GM18861 (cell line): ENCODE data around the gene VSTM2B.

ENCODE experiments used
- ATAC-seq: cut with Tn5 transposase; IDR thresholded peaks from one replicate; pipeline ENCODE4 v1.9.1; 2021; ENCODE audit not compliant: unreplicated experiment

VSTM2B gene

DNA sequence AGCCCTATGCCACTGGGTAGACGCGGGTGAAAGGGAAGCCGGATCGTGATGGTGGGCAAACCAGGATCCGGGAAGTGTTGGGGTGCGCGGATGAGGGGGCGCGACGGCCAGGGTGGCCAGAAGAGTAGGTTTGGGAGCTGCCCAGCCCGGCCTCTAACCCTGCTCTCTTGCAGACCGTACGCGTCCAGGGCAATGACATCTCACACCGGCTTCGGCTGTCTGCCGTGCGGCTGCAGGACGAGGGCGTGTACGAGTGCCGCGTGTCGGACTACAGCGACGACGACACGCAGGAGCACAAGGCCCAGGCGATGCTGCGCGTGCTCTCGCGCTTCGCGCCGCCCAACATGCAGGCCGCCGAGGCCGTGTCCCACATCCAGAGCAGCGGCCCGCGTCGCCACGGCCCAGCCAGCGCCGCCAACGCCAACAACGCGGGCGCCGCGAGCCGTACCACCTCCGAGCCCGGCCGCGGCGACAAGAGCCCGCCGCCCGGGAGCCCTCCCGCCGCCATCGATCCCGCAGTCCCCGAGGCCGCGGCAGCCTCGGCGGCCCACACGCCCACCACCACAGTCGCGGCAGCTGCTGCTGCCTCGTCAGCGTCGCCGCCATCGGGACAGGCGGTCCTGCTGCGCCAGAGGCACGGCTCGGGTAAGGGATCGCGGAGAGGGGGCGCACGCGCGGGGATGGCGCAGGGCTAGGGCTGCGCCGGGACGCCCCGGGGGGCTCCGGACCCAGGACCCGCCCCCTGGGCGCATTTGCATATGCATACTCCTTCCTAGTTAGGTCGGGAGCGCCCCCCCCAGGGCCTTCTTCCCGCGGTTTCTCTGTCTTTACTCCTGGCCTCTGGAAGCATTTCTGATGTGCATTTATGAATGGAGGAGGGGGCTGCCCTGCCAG, 4.1 kb downstream of the VSTM2B start:
- ATAC-seq: no peak

DNA sequence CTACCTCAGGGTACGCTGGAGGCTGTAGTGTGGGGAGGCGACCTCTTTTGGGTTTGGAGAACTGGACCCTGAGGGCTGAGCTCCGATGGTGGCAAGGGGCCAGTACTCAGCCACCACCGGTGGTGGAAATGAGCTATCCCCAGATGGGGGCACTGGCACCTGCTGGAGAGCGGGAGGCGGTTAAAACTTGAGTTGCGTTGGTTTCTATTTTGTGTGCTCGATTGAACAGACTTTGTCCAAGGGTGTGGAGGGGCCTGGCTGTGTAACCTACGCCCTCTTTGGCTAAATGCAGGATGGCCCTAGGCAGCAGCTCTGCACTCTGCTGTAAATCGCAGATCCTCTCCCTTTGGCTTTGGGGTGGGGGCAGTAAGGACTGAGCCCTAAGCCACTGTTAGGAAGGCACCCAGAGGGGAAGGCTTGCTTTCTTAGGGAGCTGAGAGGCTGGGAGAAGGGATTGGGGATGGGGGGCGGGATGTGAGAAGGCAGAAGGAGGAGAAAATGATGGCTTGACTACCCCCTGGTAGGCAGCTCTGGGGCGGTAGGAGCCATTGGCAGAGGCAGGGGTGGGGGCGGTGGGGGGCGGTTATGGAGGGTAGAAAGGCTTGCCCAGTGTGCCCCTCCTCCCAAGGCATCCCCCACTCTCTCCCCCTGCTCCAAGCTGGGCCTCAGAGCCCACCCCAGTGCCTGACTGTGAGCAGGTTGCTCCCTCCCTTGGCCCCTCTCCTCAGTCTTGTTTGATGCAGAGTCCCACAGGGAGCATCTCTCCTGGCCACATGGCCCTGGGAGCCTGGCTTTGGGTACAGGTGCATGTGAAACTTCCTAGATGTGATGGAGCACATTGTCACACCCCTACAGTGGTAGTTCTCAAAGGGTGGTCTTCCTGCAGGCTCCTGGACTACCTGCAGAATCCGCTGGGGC, 5.0 kb downstream of the VSTM2B start:
- ATAC-seq: no peak

DNA sequence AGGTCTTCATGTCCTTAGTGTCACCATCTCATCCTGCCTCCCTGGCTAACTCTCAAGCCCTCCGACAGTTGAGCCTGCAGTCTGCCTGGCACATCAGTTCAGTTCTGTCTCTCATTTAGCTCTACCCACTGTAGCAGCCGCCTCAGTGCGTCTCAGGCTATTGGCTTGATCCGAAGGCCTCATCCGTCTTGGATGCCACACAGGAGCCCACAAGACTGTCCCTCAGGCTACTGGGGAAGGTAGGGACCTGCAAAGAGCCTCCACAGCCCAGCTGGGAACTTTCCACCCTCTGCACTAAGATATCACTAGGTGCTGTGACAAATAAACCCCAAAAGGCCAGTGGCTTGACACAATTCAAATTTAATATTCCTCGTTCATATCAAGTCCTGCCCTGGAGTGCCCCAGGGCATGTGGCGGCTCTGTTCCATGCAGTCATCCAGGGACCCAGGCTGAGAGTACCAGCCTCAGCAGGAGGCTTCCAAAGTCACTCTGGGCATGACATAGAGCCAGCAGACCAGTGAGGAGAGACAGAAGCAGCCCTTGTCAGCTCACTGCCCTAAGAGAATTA, 5.7 kb downstream of the VSTM2B start:
- no peak for ATAC-seq

DNA sequence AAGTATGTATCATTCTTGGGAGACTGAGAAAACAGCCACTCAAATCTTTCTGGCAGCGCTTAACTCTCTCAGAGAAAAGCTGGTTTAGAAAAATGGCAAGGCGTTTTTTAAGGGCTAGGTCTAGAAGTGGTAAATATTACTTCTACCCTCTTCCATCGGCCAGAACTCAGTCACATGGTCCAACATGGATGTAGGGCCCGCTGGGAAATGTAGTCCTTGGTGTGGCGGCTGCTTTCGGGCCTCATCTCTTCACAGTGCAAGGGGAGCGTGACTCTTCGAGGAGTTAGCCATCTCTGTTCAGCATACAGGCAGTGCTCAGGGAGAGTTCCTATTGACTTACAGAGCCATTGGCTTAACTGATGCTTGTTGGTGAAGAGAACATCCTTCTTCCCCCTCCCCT, 6.3 kb downstream of the VSTM2B start:
- no peak for ATAC-seq

DNA sequence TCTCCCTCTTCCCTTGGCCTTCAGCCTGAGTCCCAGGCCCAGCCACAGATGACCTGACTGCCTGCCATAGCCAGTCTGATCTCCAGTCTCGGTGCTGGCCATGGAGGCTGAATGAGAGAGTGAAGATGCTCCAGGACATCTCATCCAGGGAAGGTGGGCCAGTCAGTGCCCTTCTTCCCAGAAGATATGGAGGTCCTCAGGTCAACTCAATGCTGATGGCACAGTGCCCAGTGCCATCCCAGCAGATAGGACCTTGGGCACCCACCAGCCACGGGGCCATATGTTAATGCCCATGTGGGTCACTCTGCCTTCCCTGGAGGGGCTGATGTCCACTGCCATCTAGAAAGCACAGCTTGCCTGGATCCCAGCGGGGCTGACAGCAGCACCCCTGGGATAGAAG, 7.2 kb downstream of the VSTM2B start:
- no peak for ATAC-seq

DNA sequence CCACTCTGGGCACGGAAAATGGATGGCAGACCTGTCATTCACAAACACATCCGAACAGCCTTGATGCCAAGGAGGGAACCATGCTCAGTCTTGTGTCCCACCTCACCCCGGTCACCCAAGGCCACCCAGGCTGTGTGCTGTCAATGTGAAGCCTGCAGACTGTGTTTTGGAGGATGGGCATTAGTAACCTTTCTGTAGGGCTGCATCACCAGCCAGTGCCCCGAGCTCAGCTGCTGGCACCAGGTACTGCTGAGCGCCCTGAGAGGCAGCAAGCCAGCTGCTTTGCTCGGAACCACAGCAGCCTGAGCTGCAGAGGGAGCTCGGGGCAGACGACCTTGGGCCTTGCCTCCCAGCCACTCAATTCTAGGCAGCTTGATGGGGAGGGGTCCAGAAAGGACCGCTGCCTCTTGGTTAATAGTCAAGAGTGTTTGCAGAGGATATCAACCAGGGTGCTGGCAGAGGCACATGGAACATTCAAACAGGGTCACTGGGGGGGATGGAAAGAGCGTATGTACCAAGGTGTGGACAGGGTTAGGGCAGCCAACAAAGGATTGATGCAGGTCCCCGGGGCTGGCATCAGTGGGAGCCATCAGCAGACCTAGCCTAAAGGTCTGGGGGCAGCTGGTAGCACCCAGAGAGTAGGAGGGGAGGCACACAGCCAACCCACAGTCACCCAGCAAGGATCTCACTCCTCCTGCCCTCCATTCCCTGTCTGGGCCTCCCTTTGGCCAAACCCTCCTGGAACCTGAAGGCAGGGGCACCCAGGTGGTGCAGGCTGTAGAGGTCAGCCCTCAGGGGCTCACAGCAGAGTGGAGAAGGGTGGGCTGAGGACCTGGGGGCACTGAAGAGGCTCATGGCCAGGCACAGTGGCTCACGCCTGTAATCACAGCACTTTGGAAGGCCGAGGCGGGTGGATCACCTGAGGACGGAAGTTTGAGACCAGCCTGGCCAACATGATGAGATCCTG, 8.1 kb downstream of the VSTM2B start:
- ATAC-seq: no peak

DNA sequence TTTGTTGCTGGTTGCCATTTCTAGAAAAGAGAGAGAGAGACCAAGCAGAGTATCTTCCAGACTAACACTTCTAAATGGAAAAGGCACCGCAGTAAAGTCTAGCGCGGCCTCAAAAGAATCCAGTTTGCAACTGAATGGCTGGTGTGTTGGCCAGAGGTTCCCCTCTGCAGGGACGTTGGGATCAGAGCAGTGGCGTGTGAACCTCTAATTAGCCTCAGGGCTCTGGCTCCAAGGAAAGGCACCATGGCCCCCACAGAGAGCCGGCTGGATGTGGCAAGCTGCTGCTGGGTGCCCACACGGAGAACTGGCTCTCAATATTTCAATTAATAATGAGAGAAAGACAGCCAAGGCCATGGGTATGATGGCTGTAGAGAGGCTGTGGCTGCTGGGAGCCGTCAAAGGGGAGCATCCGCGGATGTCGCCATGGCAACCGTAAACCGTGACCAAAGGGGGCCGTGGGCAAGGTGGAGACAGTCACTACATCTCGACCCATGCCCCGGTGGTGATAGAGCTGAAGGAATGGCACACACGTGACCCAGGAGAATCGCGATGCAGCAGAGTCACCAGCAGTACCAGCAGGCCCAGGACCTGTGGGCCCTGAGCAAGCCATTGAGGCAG, 9.5 kb downstream of the VSTM2B start:
- ATAC-seq: no peak

DNA sequence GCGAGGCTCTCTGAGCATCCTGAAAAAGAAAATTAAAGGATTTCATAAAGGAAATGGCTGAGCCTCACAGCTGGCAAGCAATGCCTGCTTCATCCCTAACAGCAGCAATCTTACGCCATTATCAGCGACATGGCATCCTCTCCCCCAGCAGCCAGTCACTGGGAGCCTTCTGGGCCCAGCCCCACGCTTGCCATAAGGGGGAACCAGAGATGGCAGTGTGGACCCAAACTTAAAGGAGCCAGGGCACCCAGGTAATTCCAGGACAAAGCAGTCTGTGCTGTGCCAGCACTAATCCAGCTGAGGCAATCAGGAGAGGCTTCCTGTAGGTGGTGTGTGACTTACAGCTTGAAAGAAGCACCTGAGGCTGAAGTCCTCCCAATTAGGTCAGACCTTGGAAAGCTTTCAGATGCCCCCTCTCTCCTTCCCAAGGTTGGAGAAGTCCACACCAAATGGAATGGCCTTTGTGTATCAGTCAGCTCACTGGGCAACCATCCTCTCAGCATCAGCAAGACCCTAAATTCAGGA, 10.3 kb downstream of the VSTM2B start:
- ATAC-seq: no peak

DNA sequence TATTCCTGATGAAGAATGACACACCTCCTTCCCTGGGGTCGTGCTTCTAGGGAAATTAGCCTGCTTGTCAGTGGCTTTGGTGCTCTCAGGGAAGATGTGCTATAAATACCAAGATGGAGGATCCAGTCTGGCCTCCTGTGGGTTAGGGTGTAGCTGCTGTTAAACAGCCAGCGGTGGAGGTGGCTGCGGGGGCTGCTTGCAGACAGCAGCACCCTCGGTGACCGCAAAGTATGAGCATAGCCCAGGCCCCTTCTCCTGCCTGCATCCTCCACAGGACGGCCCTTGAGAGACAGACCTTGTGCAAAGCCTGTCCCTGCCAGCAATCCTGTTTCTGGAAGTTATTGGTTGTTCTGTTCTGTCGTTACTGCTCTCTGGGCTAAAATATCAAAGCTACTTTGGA, 11.4 kb downstream of the VSTM2B start:
- ATAC-seq: no peak

DNA sequence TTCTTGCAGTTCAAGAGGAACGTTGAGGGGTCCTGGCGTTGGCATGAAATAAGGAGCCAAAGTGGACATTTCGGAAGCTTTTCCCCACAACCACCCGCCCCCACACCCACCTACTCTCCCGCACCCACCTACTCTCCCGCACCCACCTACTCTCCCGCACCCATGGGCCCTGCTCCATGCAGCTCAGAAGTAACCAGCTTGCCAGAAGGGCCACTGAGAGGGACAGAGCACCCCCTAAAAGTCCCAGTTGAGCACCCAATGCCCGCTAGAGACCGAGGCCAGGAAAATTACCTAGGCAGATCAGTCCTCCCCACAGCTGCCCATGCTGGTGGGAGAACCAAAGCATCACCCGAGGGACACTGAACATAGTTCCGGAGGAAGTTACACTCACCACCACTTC, 11.8 kb downstream of the VSTM2B start:
- ATAC-seq: no peak

DNA sequence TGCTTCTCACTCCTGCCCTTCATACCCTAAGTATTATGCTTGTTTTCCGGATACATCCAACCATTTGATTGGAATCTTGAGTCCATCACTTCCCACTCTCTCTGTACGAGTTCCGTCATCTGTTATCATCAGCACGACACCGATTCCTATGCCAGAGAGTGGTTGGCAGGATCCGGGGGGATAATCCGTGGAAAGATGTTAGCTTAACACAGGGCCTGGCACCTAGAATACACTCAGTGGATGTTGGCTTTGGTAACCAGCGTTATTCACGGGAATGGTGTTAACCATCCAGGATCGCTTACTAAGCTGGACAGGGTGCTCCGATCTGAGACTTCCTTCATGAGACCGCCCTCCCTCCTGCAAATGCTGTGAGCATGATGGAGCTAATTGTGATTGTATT, 12.4 kb downstream of the VSTM2B start:
- ATAC-seq: no peak

DNA sequence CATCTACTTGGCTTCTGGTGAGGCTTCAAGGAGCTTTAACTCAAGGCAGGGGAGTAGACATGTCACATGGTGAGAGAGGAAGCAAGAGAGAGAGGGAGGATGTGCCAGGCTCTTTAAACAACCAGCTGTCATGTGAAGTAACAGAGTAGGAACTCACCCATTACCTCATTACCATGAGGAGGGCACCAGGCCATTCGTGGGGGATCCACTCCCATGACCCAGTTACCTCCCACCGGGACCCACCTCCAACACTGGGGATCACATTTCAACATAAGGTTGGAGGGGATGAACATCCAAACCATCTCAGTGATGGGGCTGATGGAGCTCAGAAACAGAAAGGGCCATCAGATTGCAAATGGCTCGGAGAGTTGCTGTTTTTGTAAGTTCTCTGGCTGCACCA, 12.9 kb downstream of the VSTM2B start:
- no peak for ATAC-seq

DNA sequence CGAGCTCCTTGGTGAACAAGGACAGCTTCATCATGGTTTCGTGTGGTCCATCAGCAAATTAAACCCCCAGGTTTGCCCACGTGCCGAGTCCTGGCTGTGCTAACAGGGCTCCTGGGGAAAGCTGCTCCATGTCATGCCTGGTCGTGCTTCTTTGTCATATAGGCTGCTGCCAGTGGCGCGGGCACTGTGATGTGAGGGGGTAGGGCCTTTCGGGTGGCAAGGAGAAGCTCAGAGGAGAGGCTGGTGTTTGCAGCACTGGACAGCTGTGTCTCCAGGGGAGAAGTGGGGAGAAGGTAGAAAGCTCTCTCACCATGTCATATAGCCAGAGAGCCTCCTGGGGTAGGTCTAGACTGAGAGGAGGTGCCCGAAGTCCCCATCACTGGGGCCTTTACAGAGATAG, 13.3 kb downstream of the VSTM2B start:
- ATAC-seq: no peak

DNA sequence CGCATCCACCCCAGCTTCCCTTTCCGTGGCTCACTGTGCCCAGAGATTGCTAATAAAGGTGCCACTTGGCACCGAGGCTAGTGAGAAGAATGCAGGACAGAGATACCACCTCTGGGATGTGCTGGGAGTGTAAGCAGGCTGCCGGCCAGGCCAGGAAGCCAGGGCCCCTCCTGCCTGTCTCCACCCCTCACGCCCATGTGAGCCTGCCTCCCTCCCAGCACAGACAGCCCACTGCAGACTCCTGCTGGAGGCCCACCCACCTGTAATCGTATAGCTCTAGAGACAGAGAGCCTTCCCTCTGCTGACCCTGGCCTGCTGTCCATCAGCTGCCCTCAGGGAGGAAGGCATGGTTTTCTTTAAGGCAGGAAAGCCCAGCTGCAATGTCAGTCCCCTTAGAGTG, 13.9 kb downstream of the VSTM2B start:
- no peak for ATAC-seq

DNA sequence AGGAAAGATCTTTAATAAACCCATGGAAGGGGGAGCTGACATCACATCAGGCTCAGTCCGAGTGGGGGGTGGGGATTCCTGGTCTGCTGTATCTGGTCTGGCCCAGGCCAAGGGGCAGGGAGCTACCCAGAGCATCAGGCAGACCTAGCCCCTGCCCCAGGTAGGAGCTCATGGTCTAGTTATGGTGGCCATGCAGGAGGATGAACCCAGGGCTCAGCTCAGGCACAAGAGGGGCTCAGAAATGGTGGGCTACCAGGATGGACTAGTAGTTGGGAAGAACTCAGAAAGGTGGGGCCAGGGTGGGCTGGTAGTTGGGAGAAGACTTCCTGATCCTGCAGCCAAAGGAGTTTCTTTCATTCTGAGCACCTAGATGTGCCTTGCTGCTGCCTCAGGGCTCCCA, 14.3 kb downstream of the VSTM2B start:
- no peak for ATAC-seq

DNA sequence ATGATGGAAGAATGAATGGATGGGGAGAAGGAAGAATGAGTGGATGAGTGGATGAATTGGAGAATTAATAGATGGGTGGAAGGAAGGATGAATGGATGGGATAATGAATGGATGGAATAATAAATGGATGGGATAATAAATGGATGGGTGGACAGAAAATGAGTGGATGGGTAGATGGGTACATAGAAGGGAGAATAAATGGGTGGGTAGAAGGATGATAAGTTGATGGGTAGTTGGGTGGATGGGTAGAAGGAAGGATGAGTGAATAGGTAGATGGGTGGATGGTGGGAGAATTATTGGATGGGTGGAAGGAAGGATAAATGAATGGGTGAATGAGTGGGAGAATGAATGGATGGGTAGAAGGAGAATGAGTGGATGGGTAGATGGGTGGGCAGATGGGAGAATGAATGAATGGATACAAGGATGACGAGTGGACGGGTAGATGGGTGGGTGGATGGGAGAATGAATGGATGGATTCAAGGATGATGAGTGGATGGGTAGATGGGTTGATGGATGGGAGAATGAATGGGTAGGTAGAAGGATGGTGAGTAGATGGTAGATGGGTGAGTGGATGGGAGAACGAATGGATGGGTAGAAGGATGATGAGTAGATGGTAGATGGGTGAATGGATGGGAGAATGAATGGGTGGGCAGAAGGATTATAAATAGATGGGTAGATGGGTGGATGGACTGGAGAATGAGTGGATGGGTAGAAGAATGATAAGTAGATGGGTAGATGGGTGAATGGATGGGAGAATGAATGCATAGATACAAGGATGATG, 15.9 kb downstream of the VSTM2B start:
- ATAC-seq: no peak

DNA sequence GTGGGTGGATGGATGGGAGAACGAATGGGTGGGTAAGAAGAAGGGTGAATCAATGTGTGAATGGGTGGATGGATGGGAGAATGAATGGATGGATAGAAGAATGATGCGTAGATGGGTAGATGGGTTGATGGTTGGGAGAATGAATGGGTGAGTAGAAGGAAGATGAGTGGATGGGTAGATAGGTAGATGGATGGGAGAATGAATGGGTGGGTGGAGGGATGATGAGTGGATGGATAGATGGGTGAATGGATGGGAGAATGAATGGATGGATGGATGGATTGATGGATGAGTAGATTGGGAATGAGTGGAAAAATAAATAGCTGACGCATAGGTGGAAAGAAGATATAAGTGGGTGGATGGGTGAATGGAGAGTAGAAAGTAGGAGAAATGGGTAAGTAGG, 16.5 kb downstream of the VSTM2B start:
- ATAC-seq: no peak

DNA sequence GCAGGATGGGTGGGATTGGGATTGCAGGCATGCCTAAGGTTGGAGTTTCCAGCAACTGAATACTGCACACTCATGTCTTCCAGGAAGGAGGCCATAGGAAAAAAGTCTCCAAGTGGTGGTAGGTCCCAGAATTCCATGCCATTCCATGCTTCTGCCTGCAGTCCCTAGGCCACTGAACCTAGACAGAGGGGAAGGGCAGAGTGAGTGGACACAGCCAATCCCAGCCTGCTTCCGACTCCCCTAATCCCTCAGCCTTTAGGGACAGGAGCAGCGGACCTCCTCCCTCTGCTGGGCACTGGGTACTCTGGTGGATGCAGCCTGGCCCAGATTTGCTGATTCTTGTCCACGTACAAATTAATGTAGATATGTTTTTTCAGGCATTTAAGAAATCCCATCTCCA, 17.0 kb downstream of the VSTM2B start:
- ATAC-seq: no peak

DNA sequence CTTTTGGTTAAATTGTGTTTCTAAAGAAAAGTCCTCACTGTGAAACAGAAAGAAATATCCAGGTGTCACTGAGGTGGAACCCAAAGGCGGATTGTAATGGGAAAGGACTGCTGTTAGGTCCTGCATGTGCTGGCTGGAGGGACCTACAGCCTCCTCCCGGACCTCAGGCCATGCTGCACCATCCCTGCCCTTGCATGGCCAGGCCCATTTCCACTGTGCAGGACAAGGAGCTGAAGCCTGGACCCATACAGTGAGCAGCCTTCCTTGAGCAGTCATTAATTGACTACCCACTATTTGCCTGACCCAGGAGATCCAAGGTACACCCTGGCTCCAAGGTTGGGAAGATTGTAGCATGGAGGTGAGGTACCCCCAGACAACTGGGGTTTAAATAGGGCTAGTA, 17.6 kb downstream of the VSTM2B start:
- no peak for ATAC-seq
